HG03045 (cell line): Measurements from ENCODE around the gene RPN2.

Experiments
- ATAC-seq: cut with Tn5 transposase; IDR thresholded peaks from one replicate; pipeline ENCODE4 v1.9.1; 2021; ENCODE audit warnings: mild to moderate bottlenecking, moderate library complexity; ENCODE audit not compliant: unreplicated experiment

Gene RPN2

GRCh38 chr20:37179683-37180524 is 774 bp downstream of the RPN2 start:
- no peak for ATAC-seq

- no peak for ATAC-seq
Observed at GRCh38 chr20:37185686-37186085, 6.6 kb downstream of the RPN2 start.

GRCh38 chr20:37188787-37189186 is 9.7 kb downstream of the RPN2 start:
- ATAC-seq: no peak

- no peak for ATAC-seq
Observed at GRCh38 chr20:37189416-37190016, 10.4 kb downstream of the RPN2 start.

GRCh38 chr20:37190354-37191112 is 11.4 kb downstream of the RPN2 start:
- no peak for ATAC-seq

- ATAC-seq: peak; percentile 54
Observed at GRCh38 chr20:37192137-37192854, 13.2 kb downstream of the RPN2 start.

- ATAC-seq: no peak
Observed at GRCh38 chr20:37193226-37193625, 14.1 kb downstream of the RPN2 start.

- no peak for ATAC-seq
Observed at GRCh38 chr20:37193821-37194220, 14.7 kb downstream of the RPN2 start.

GRCh38 chr20:37194621-37195417 is 15.7 kb downstream of the RPN2 start:
- ATAC-seq: no peak

- no peak for ATAC-seq
Observed at GRCh38 chr20:37198932-37199660, 20.0 kb downstream of the RPN2 start.

- no peak for ATAC-seq
Observed at GRCh38 chr20:37200376-37200775, 21.2 kb downstream of the RPN2 start.

- ATAC-seq: no peak
Observed at GRCh38 chr20:37200926-37201826, 22.0 kb downstream of the RPN2 start.

GRCh38 chr20:37201827-37202162 is 22.7 kb downstream of the RPN2 start:
- no peak for ATAC-seq

- ATAC-seq: no peak
Observed at GRCh38 chr20:37202267-37202943, 23.3 kb downstream of the RPN2 start.

- no peak for ATAC-seq
Observed at GRCh38 chr20:37204056-37204455, 24.9 kb downstream of the RPN2 start.

GRCh38 chr20:37205130-37205529 is 26.0 kb downstream of the RPN2 start:
- ATAC-seq: no peak

- no peak for ATAC-seq
Observed at GRCh38 chr20:37205794-37206193, 26.7 kb downstream of the RPN2 start.

GRCh38 chr20:37207171-37207570 is 28.0 kb downstream of the RPN2 start:
- ATAC-seq: no peak
